SKM-1 (cell line): Measurements from ENCODE around the gene GNAI2.

Experiments used
- DNase-seq: peaks from one replicate; lab custom pipeline; 2025; ENCODE audit not compliant: unreplicated experiment; lab: John Stamatoyannopoulos, UW

The GNAI2 gene

DNA sequence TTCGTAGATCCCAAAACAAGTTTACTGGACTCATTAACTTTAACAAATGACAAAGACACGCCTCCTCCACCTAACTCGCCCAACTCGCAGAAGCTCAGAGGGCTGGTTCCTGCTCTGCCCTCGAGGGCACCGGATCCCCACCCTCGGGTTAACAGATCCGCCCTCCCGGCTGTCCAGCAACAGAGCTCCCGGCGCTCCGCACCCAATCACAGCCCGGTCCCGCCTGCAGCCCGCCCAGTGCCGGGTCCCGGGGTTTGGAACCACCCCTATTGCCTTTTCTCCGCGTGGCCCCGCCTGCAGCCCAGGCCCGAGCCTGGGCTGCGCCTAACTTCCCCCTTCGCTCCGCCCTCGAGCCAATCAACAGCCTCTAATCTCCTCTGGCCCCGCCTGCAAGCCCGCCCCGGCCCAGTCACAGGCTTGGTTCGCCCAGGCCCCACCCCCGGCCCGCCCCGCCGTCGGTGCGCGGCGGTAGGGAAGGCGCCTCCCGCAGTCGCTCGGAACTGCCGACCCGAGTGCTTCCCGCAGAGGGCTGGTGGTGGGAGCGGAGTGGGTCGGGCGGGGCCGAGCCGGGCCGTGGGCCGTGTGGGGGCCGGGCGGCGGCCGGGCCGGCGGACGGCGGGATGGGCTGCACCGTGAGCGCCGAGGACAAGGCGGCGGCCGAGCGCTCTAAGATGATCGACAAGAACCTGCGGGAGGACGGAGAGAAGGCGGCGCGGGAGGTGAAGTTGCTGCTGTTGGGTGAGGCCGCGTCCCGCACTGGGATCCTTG lies at the start of gene GNAI2:
Gene GNAI2 (plus strand): TSS at position 489 of the 768 bp plus-strand sequence. CDS start 132 bp downstream, at position 621.
- DNase-seq: peak; percentile 98

DNA sequence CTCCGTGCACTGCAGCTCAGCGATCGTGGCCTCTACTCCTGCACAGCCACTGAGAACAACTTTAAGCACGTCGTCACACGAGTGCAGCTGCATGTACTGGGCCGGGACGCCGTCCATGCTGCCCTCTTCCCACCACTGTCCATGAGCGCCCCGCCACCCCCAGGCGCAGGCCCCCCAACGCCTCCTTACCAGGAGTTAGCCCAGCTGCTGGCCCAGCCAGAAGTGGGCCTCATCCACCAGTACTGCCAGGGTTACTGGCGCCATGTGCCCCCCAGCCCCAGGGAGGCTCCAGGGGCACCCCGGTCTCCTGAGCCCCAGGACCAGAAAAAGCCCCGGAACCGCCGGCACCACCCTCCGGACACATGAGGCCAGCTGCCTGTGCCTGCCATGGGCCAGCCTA lies 48.3 kb upstream of the GNAI2 start:
- no peak for DNase-seq

DNA sequence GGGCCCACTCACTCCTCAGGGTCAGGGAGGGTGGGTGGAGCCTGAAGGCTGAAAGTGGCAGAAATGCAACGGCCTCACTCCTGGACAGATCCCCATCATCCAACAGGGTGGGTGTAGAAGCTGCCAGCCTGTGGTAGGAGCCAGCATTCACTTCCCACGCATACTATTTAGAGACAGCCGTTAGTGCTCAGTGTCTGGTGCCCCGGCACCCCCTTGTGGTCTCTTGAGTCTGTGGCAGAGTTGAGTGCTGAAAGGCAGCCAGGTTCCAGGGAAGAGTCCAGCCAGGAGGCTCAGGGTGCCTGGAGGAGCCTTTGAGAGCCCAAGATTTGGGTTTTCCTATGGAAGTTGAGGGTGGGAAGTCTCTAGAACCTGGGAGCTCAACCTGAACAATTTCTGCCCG lies 46.7 kb upstream of the GNAI2 start:
- DNase-seq: peak; percentile 73

DNA sequence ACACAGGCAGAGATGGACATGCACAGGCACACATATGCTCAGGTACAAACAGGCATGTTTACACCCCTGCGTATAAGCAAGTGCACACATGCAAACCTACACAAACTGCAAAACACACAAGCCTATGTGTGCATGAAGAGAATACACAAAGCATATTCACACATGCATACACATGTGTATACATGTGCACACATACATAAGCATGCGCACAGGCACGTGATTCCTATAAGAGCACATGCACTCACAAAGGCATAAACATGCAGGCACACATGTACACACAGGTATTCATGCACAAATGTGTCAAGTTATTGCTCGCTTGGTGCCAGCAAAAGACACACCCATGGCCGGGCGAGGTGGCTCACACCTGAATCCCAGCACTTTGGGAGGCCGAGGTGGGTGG lies 46.0 kb upstream of the GNAI2 start:
- no peak for DNase-seq

DNA sequence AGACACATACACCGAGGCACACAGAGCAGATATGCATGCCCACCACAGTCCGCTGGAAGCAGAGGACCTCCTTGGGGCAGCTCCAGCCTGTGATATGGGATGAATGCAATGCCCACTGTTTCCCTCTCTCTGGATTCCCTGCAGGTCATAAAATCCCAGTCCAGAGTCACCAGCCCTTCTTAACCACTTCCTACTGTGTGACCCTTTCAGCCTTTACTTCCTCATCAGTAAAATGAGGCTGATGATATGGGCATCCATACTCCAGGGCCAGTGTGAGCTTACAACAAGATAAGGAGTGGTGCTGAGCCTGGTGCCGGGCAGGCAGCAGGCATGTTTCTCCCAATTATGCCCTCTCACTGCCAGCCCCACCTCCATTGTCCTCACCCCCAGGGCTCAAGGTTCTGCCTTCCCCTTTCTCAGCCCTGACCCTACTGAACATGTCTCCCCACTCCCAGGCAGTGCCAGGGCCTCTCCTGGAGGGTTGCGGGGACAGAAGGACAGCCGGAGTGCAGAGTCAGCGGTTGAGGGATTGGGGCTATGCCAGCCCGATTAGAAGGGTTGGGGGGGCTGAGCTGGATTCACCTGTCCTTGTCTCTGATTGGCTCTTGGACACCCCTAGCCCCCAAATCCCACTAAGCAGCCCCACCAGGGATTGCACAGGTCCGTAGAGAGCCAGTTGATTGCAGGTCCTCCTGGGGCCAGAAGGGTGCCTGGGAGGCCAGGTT lies 44.9 kb upstream of the GNAI2 start, which contains the start of gene GNAT1:
Gene GNAT1 (plus strand): TSS at position 675 of the 725 bp plus-strand sequence. CDS start 116 bp downstream, outside the sequence.
- DNase-seq: peak; percentile 71

DNA sequence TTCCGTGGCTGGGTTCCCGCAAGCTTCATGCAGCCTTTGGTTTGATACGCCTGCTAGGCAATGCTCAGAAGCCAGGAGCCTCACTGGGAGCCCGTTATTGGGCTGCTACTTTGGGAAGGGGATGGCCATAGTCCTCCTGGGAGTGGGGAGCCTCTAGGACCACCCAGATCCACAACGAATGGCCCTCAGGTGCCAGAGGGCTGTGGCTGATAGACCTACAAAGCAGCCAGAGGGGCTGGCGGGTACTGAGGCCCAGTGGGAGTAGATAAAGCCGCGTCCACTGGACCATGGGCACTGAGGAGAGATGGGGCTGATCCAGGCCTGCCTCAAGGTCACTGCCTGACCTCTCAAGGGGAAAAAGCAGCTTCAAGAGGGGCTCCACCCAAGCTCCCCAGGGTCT lies 43.9 kb upstream of the GNAI2 start:
- no peak for DNase-seq

DNA sequence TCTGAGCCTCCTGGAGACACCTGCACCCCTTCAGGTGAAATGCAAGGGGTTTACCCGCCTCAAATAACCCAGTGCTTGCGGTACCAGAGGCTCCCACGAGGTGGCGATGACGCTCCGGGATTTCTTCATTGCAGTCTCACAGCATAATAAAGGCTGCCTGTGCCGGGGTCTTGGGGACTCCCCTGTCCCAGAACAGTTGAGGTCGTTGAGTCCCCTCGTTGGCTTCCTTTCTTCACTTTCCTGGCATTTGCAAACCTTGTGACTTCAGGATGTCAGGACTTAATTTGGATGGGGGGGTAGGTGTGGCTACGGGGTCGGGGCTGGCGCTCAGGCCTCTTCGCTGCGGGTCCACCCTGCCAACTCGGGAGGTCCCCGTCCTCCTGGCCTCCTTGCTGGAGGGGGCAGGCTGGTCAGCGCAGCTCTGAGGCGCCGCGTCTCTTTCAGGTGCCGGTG lies 43.3 kb upstream of the GNAI2 start:
- peak; percentile 12 for DNase-seq

DNA sequence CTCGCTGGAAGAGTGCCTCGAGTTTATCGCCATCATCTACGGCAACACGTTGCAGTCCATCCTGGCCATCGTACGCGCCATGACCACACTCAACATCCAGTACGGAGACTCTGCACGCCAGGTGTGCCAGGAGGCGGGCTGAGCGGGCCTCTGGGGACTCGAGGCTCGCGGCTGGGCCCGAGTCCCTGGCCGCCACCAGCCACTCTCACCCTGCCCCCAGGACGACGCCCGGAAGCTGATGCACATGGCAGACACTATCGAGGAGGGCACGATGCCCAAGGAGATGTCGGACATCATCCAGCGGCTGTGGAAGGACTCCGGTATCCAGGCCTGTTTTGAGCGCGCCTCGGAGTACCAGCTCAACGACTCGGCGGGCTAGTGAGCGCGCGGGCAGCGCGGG lies 42.7 kb upstream of the GNAI2 start:
- no peak for DNase-seq

DNA sequence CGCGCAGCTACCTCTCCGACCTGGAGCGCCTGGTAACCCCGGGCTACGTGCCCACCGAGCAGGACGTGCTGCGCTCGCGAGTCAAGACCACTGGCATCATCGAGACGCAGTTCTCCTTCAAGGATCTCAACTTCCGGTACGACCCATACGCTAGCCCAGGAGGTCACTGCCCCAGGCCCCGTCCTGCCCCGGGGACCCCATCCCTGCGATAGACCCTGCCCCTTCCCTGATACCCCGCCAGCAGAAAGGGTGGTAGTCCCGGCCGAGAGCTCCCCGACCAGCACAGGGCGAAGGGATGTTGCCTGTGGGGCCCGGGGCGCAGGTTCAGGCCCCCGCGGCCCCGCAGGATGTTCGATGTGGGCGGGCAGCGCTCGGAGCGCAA lies 42.3 kb upstream of the GNAI2 start:
- DNase-seq: no peak

DNA sequence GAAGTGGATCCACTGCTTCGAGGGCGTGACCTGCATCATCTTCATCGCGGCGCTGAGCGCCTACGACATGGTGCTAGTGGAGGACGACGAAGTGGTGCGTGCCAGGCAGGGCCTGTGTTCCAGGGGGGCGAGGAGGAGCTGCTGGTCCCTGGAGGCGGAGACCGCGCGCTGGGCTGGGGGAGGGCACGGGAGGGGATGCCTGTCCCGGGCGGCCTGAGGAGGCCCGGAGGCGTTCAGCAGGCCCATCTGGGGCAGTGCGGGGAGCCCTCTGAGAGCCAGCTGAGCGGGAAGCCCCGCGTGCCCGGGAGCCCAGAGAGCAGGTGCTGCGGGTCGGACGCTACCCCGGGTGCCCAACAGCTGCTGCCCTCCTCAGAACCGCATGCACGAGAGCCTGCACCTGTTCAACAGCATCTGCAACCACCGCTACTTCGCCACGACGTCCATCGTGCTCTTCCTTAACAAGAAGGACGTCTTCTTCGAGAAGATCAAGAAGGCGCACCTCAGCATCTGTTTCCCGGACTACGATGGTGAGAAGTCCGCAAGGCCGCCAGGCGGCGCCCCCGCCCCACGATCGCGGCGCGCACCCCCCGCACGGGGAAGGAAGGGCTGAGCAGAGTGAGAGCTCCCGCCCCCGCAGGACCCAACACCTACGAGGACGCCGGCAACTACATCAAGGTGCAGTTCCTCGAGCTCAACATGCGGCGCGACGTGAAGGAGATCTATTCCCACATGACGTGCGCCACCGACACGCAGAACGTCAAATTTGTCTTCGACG lies 41.7 kb upstream of the GNAI2 start:
- peak; percentile 36 for DNase-seq

DNA sequence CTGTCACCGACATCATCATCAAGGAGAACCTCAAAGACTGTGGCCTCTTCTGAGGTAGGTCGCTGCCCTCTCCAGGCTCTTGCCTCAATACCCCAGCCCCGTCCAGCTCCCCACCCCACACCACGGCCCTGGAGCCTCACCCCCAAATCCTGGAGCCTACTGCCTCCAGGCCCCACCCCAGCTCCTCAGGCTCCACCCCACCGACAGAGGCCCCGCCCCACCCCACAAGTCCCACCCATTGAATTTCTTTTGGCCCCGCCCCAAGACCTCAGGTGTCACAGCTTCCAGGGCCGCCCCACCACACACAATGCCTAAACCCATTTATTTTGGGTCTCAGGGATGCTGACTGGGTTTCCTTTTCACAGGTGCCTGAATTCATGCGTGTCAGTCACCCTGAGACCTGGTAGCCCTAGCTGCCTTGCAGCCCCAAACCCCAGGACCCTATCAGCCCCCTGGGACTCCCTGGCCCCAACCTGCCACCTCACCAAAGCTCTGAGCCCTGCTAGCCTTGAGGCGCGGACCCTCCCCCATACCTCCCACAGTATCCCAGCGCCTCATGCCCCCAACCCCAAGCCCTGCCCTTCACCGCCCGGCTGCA lies 41.0 kb upstream of the GNAI2 start:
- no peak for DNase-seq

DNA sequence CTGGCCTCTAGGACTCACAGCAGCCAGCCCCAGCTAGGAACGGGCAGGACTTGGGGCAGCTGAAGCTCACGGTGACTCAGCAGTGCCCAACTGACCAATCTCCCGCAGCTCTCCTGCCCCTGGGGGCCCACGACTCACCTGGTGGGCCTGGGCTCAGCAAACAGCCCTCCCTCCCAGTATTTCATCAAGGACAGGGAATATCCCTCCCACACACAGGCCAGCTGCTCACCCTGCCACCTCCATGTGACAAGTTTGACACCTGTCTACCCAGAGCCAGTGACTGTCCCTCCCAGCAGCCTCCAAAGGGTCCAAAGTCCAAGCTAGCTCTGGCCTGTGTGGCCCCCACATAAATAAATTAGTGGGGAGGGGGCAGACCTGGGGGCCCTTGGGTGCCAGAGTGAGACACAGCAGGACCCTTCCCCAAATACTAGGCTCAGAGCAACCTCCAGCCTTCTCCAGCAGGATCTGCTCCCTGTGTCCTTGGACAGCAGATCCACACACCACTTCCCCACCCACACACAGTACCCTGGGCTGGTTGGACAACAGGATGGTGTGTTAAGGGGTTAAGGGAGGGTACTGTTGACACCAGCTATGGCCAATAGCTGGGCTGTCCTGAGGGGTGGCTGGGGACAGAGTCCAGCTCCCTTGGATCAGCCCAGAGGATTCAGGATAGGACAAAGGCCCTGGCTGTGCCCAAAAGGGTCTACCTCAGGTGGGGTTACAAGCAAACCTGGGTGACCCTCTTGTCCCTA lies 40.3 kb upstream of the GNAI2 start:
- no peak for DNase-seq

DNA sequence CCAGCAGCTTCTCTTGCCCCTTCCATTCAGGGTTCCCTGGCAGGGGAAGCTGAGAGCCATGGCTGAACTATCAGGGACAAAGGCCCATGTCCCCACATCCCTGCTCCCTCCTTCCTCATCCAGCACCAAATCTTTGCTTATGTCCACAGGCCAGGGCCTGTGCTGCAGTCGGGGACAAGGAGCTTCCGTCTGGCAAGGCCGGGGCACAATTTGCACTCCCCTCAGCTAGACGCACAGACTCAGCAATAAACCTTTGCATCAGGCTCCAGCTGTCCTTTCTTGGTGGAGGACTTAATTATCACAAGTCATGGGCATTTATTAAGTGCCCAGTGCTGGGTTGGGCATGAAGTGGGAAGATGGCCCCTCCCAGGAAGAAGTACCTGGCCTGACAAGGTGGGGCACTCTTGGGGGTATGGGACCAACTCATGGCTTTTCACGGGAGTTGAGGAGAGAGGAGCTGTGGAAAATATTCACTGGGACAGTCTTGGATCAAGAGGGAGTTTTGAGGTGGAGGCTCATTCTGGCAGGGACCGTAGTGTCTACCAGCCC lies 39.7 kb upstream of the GNAI2 start:
- DNase-seq: no peak

DNA sequence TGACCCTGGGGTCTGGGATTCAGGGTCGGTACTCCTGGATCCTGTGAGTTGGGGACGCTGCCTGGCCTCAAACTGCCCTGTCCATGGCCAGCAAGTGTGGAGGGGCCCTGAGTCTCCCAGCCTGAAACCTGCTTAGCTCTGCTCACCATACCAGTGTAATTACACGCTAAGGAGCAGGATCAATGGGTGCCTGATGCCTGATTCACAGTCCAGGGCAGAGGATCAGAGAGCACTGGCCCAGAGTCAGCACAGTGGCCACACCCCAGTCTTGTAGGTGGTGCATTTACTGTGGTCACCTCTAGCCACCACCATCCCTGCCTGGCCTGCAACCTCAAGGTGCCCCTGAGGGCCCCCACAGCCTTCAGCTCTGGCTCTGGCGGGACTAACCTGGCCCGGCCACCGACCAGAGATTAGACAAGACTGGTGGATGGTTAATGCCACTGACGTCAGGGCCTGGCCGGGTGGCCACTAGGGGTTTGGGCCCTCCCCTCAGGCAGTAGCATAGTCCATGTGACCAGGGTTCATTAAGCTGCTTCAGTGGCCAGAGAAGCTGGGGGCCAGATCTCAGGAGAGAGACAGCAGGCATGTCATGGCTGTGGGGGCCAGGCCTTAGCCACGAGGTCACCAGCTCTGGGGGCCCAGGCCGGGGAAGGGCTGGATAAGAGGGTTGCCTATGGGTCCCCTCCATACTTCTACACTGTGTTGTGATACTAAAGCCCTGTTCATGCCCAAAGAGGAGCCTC lies 34.3 kb upstream of the GNAI2 start:
- no peak for DNase-seq

DNA sequence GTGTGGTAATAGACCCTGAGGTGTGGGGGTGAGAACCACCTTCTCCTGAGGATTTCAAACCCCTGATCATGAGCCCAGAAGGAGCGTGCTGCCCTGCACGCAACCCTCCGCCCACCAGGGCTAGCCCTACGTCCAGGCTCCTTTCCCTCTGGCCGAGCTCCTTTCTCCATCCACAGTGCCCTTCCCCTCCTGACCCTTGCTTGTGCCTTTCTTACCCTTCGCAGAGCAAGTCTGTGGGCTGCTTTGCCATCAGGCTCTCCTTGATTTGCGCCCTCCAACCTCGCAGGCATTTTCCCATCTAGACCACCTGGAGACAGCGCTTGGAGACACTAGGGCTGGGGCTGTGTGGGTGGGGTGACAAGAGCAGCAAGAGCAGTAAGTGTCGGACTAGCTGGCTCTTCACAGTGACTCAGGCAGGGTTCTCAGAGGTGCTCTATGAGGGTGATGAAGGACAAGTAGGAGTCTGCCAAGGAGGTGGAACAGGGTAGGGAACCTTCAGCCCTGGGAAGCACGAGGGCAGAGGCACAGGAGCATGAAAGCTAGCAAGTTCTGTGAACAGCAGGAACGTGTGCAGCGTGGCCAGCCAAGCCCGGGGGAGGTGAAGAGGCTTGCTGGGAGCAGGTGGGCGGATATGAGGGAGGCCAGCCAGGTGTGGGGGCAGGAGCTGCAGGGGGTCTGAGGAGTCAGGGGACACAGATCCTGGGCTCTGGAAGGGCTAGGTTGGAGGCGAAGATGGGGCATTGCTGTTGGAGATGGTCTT lies 33.5 kb upstream of the GNAI2 start:
- DNase-seq: no peak

DNA sequence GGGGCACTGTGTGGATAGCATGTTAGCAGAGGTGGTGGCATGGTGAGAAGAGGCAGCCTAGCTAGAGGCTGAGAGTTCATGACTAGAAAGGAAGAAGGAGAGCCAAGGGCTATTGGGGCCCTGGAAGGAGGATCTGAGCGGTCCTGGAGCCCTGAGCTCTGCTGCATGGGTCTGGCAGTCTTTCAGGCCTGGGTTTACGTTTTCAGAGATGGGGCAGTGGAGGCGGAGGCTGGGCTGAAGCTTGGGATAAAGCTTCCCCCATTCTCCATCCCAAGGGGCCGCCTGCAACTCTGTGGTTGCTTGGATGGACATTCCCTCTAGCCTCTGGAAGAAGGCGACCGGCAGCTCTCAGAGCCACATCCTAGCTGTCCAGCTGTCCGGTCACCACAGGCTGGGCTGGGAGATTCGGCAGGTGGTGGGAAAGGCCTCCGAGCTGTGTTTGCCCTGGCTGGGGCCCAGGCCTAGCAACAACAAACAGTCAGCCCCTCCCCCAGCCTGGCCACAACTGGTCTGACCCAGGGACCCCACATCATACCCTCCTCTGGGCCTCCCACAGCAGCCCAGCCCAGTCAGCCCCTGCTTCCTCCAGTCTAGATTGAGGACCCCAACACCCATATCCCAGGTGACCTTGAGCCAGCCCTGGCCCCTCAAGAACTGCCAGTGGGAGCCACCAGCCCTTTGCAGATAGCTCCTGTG lies 32.7 kb upstream of the GNAI2 start:
- DNase-seq: no peak

DNA sequence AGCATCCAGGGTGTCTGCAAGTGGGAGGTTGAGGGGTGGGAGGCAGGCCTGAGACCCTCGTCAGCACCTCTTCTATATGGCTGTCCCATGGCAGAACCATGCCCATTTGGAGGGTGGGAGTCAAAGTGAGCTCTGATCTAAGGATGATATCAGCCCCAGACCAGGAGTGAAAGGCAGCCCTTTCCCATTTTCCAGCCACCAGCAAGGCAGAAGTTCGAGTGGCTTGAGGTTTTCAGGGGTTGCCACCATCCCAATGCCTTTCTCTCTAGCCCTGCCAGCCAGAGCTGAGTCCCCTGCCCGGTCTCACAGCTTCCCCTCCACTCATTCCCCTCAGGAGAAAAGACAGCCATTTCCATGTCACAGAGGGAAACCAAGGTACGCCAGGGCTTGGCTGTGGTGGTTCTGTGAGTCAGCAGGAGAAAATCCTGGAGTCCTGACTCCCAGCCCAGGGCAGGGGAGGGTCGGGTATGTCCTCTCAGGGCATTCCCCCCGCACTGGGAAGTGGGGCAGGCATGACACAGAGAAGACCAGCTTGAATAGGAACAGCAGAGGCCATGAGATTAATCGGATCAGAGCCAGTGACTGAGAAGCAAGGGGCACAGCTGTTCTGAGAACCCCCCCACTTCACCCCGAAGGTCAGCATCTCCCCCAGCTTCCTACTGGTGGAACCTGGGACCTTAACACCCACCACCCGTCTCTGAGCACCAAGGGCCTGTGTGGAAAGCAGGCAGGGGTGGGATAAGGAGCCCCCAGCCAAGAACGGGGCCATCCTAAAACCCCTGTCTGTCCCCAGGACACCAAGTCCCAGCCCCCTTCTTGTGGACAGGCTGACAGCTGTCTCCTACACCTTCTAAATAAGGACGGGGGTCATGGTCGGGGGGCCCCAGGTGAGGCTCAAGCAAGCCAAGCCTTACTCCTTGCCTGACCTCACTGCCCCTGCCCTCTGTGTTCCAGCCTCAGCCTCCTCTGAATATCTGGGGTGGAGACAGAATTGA lies 31.9 kb upstream of the GNAI2 start:
- no peak for DNase-seq
